ENCODE measurements around the gene PROK1.

PROK1 gene

GRCh38 chr1:110490791-110491451 lies 40.0 kb downstream of the PROK1 start:
- peak in 1 of 2 donors; percentile 53 for DNase-seq

DNA sequence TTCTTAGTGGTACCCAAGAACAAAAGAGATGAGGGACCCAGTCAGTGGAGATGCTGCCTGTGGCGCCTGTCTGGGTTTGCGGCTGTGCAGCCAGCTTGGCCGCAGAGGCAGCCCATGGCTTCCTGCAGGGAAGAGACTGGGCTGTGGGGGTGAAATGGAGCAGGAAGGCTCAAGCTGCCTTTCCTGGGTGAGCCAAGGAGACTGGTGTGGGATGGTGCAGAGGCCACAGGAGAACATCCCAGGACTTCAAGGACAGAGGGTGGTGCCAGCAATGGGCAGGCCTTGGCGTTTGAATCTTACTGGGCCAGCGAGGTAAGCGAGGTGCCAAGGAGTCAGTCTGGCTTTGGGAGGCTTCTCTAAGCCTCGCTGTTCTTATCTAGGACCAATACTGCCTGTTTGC lies 41.6 kb downstream of the PROK1 start:
- DNase-seq, result no peak

GRCh38 chr1:110493059-110493699 lies 42.2 kb downstream of the PROK1 start:
- DNase-seq, result no peak

DNA sequence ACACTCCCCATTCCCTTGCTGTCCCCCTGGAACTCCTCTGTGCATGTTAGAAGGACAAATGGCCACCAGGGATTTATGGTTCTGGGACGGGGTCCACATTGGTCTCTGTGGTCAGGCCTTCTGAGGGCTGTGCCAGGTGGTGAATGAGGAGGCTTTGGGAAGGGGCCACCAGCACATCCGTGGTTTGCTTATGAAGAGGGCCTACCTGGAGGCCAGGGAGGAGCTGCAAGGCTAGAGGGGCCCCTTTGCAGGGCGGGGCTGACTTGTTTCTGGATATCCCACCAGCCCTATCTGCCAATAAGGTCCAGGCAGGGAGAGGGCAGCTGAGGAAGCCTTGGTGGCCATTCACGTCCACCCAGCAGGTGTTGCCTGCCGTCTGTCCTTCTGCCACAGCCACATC lies 43.1 kb downstream of the PROK1 start:
- no peak for DNase-seq

- DNase-seq, result no peak
These were observed 43.8 kb downstream of the PROK1 start for GRCh38 chr1:110494522-110495406.

DNA sequence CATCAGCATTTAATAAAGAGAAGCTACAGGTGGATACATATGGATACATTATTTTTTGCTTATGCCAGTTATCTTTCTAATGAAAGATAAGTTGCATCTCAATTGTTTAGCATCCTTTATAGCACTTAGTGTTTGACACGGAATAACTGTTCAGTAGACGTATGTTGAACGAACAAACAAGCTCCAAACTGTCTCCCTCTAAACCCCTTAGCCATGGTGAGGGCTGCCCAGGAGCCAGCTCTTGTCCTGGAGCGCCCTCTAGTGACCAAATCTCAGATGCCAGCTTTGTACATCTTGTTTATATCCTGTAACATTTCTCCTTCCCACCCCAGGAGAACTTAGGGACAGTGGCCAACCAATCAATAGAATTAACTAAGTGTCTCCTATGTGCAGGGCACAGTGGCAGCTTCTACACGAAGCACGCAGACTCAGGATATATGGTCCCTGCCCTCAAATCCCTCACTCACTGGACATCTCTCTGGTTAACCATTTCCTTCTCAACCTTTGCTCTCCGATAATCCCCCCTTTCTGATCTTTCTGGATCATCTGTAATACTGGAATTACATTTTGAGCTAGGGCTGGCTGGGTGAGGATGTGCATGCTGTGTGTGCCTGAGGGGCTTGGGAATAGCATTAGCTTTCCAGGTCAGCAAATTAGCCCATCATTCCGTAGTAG lies 45.1 kb downstream of the PROK1 start:
- DNase-seq, result peak; percentile 59 to 97

DNA sequence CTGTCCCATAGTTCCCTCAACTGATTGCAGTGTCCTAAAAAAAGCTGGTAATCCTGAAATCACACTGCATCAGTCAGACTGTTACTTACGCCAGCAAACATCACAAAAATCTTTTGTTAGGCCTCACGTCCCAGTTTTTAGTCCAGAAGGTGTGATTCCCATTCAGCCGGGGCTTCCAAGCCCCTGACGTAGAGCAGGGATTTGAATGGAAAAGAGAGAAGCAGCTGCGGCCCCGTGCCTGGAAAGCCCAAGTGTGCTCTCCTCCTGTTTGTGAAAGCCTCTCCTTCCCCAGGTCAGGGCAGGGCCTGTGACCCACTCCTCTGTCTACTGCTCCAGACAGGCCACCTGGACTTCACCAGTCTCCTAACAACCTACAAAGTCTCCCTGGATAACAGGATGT lies 47.3 kb downstream of the PROK1 start:
- DNase-seq, result no peak

GRCh38 chr1:110501488-110502132 lies 50.7 kb downstream of the PROK1 start:
- DNase-seq, result peak in 1 of 2 donors; percentile 78

DNA sequence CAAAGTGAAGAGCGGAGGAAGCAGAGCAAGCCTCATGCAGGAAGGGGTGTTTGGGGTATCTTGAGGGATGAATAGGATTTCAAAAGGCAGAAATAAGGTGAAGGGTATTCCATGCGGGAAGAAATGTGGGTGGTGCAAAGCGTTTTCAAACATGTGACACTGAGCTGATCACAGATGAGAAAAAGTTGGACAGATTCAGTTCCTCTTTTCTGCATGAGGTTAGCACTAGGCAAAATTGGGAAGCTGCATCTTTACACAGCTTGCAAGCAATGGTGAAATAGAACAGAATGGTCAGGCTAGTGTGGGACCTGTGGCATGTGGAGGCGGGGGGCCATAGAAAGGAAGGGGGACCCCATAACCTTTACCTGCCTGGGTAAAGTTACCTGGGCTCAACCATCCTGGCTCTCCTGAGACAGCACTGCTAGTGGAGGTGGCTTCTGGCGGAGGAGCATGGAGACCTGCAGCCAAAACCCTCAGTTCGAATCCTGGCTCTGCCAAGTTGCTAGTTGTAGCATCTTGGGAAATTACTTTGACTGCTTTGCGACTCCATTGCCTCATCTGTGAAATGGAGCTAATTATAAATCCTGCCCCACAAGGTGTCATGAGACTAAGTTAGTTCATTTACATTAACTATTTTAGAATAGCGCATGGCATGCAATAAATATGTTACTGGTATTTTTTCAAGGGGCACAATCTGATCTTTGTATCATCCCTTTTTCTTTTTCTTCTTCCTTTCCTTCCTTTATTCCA lies 51.6 kb downstream of the PROK1 start:
- peak; percentile 83 to 97 for DNase-seq

DNA sequence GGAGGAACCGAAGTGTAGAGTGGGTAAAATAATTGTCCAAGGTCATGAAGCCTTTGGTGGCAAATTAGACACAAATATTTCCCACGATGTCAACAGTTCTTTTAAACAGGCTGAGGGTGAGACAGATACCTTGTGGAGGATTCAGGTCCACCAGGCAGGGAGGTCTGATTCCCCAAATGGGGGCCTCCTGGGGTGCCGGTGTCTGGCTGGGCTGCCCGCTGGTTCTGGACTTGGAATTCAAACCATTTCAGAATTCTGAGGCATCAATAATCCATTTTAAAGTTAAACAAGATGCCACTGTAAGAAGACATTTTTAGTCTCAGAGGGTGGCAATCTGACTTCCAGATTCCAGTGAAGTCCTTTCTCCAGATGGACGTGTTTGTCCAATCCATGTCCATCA lies 52.5 kb downstream of the PROK1 start:
- no peak for DNase-seq

DNA sequence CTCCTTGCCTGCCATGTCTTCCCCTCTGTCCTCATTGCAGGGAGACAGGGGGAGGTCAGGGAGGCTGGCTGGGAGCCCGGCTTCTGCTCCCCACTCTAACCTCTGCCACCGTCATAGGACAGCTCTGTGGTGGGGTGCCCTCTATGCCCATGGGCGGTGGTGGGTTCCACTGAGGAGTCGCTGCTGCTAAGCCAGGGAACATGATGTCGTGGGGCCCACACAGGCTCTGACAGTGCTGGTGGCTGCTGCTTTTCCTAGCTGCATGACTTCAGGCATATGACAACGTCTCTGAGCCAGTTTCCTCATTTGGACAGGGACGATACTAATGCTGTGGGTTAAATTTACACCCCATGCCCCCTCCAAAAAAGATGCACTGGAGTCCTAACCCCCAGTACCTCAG lies 53.3 kb downstream of the PROK1 start:
- DNase-seq, result peak; percentile 54 to 85

DNA sequence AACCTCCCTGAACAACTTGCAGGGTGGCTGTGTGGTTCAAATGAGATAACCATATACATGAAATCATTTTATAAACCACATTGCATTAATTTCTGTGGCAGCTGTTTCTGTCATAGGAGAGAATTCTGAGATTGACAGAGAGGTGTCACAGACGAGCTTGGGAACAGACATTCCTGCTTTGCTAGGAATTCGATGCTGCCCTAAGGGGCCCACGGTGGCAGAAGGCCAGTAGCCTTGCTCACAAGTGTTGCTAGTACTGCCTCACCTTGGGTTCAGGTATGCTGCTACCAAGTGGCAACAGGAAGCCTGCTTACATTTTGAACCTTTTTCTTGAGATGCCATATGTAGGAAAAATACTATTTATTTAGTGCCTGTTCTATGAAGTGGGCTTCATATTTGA lies 54.6 kb downstream of the PROK1 start:
- no peak for DNase-seq

- peak; percentile 47 to 91 for DNase-seq
These were observed 55.6 kb downstream of the PROK1 start for GRCh38 chr1:110506541-110506940.
